ENCODE measurements around the gene DUSP2.

Gene DUSP2

DNA sequence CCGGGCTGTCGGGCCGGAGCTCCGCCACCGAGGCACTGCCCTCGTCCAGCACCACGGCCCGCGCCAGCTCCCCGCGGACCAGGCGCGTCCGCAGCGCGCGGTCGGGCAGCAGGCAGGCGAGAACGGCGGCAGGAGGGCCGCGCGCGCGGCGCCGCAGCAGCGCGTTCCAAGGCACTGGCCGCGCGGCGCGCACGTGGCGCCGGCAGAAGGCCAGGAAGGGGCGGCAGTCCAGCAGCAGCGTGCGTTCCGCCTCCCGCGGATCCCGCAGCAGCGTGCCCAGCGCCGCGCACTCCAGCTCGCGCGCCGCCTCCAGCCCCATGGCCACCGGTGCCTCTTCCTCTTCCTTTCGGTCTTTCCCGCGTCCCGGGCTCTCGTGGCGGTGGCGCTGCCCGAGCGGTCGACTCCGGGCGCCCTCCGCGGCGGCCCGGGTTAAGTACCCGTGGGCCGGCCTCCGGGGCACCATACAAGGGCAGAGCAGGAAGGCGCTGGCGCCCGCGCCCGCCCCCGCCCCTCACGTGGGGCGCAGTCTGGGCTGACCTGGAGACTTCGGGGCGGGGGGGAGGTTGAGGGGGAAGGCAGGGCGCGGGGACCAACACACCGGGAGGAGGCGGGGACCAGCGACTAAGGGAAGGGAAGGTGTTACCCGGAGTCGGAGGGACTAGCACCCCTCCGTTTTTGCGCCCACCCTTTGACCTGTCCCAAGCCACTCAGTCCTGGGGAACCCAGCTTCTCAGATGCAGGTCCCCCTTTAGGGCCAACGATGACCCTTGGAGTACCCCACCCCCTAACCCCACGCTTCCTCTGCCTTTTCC is at the start of gene DUSP2:
Gene DUSP2 (minus strand): TSS at position 405 of the 812 bp plus-strand sequence. CDS start 86 bp downstream, at position 319.
- DNase-seq: peak; percentile 78

- no peak for DNase-seq
These were observed 46.9 kb upstream of the DUSP2 start for GRCh38 chr2:96191937-96192670.

GRCh38 chr2:96188821-96189526 is 43.7 kb upstream of the DUSP2 start:
- DNase-seq: no peak

- no peak for DNase-seq
These were observed 41.3 kb upstream of the DUSP2 start for GRCh38 chr2:96186562-96186961.

DNA sequence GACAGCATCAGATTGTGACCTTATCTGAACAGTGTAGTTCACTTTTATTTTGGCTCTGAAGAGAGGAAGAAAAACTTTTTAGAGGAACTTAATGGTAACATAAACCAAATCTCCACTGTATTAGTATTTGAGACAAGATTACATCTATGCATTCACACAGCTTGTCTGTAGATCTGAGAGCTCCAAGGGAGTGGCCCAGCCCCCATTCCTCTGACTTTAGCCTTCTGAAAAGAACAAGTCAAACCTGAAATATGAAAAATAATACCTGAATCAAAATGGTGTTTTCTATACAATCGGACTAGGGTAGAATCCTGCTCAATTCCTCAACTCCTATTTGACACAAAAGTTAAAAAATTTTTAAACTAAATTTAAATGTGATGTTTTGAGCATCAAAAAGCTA is 40.3 kb upstream of the DUSP2 start:
- DNase-seq: peak; percentile 44

DNA sequence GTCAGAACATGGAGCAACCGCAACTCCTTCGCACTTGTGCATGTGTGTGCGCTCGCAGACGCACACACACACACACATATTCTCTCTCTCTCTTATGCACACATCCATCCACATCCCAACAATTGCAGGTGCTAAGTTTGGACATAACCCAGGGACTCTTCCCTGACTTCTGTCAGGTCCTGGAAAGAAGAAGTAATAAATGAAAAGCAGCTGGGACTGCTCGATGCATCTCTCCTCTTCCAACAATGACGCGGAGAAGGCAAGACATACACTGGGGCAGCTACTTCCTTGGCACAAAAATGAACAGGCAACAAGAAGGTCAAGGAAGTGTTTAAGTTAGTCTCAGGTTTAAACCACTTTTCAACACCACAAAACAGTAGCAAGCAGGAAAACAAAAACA is 39.7 kb upstream of the DUSP2 start:
- DNase-seq: no peak

- no peak for DNase-seq
These were observed 38.9 kb upstream of the DUSP2 start for GRCh38 chr2:96184188-96184587.

DNA sequence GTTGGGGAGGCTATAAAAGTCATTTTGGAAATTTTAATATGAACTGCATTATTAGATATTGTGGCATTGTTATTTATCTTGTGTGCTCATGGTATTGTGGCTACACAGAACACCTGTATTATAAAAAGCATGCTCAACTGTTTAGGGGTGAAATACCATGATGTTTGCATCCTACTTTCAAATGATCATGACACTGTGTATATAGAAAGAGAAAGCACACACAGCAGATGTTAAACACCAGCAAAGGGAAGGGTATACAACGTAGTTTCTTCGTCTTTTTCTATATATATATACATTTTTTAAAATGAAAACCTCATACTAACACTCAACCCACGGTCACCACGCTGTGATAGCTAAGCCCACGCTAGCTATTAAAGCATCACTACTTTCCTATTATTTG is 36.3 kb upstream of the DUSP2 start:
- DNase-seq: no peak

GRCh38 chr2:96180521-96180920 is 35.3 kb upstream of the DUSP2 start:
- no peak for DNase-seq

DNA sequence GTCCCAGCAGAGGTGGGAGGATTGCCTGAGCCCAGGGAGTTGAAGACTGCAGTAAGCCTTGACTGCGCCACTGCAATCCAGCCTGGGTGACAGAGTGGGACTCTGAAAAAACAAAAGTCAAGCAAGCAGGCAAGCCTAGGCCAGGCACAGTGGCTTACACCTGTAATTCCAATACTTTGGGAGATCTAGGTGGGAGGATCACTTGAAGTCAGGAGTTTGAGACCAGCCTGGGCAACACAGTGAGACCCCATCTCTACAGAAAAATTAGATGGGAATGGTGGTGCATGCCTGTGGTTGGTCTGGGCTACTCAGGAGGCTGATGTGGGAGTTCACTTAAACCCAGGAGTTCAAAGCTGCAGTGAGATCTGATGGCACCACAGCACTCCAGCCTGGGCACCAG is 34.8 kb upstream of the DUSP2 start:
- no peak for DNase-seq

GRCh38 chr2:96176661-96177060 is 31.4 kb upstream of the DUSP2 start:
- no peak for DNase-seq

- DNase-seq: no peak
These were observed 30.7 kb upstream of the DUSP2 start for GRCh38 chr2:96175951-96176350.

- peak; percentile 36 for DNase-seq
These were observed 29.3 kb upstream of the DUSP2 start for GRCh38 chr2:96174251-96175144.

GRCh38 chr2:96171831-96172230 is 26.6 kb upstream of the DUSP2 start:
- DNase-seq: no peak

- no peak for DNase-seq
These were observed 25.4 kb upstream of the DUSP2 start for GRCh38 chr2:96170626-96171025.

DNA sequence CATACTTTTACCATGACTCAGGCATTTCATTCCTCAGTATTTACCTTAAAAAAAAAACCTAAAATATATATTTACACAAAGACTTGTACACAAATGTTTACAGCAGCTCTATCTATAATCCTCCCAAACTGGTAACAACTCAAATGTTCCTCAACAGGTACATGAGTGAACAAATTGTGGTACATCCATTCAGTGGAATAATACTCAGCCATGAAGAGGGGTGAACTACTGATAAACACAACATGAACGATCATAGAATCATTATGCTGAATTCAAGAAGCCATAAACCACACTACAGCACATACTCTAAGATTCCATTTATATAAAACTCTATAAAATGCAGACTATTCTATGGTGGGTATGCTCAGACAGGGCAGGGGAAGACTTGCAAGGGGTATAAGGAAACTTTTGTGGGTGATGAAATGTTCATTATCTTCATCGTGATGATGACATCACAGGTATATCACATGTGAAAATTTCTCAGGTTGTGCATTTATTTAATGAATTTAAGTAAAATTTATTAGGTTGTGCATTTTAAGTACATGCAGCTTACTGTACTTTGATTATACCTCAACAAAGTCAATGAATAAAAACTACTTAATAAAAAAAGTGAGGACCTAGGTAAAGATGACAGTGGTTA is 24.7 kb upstream of the DUSP2 start:
- no peak for DNase-seq

DNA sequence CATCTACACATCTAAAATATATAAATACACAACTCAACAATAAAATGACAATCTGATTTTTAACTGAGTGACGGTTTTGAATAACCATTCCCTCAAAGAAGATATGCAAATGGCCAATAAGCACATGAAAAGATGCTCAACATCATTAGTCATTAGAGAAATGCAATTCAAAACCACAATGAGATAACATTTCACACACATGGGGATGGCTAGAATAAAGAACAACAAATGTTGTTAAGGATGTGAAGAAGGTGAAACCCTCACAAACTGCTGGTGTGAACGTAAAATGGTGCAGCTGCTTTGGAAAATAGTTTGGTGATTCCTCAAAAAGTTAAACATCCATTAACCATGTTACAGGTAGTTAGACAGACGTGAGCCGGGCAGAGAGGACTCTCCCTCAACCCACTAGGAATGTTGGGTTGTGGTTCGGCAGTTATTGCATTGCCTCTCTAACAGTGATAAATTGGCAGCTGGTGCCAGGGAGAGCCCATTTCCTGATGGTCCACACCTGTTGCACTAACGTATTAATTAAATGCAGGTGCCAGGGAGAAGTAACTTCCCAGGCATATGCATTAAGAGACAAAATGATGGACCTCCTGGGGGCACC is 22.3 kb upstream of the DUSP2 start:
- no peak for DNase-seq

DNA sequence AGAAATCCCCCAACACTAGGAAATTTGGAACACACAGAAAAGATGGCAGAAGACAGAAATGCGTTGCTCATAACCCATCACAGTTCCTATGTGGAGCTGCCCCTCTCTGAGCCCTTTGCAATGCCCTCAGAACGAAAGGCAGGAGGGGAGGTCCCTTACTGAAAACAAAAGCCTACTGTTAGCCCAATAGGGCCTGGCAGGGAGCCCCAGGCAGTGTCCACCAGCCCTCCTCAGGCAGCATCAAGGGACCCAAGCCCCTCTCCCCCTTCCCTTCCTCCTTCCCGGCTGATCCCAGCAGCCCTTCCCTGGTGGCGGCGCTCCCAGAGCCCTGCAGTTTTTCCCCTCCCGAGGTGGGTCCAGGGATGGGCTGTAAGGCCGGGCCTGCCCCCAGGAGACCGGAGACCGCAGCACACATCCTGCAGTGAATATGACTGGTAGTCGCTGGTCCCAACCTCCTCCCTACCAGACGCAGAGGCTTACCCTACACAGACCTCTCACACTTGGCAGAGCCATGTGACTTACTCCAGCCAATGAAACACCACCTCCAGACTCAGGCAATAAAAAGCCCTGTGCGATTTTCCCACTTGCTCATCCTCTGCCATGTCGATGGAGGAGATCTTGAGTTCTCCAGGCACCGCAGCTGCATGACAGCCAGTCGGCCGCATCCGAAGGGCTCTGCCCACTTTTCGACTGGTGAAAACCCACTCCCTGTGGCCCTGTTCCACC is 19.4 kb upstream of the DUSP2 start:
- DNase-seq: no peak

DNA sequence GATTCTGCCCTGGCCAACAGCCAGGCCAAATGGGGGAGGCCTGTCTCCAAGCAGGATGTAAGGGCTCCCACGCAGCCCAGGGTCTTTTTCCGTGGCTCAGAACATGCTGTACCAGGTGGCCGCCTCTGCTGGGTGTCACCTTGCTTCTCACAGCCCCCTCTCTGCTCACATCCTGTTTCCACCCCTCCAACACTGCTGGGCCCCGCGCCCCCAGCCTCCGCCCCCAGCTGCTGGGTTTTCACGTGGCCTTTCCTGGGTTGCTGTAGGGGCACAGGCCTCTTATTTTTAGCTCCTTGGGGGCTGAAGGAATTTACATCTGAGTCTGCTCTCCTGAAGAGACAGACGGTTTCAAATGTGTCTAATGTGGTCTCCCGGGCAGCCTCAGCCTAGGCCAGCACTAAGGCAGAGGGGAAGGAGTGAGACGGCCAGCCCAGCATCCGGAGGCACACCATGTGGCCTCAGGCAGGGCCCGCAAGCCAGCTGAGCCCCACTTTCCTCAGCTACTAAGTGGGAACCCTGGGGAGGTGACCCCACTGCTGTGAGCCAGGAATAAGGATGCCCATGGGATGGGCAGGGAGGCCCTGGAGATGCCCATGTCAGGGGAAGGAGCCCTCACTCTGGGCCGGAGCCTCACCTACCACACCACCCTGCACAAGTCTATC is 18.7 kb upstream of the DUSP2 start:
- DNase-seq: no peak

DNA sequence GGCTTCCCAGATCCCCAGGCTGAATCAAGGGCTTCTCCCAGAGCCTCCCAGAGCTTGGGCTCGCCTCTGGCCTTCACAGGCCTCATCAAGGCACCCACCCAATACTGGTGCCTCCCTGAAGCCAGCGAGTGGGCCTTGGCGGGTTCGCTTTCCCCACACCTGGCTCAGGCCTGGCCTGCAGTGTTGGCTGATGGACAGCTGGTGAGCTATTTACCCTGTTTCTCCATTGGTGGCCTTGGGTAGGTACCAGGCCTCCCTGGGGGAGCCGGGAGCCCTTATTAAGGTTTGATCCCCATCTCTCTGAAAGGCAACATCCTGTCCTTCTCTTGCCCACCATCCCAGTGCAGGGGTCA is 18.2 kb upstream of the DUSP2 start:
- DNase-seq: no peak

GRCh38 chr2:96161898-96162297 is 16.7 kb upstream of the DUSP2 start:
- DNase-seq: no peak

All from MV-4-11 (cell line).